Activated T-helper 2 cell treated with anti-CD3 and anti-CD28 coated beads, Interferon-gamma antibody, Interleukin-2, Interleukin-4, amounts not matched to agents 10 μg/mL and 5 μg/mL and 100 μg/mL, durations not matched to agents 14 hours and 24 hours and 36 hours (primary cell): Measurements from ENCODE around the gene ME1. TPM values are rescaled to one million over a fixed set of nuclear protein-coding genes. Genes with fewer than 3 reads are reported as not detected.

Experiments used
- DNase-seq: peaks from one replicate; pipeline ENCODE4 v3.0.0; 2021; ENCODE audit warnings: low spot score
- H3K27ac Mint-ChIP-seq: one replicate; pipeline ENCODE4 v1.8.0; 2021; ENCODE audit warnings: mixed read lengths
- H3K27me3 Mint-ChIP-seq: one replicate; pipeline ENCODE4 v1.8.0; 2021; ENCODE audit warnings: low read depth, mixed read lengths
- H3K36me3 Mint-ChIP-seq: one replicate; pipeline ENCODE4 v1.8.0; 2021; ENCODE audit warnings: low read depth, mixed read lengths
- H3K4me1 Mint-ChIP-seq: one replicate; pipeline ENCODE4 v1.8.0; 2021; ENCODE audit warnings: low read depth, mixed read lengths
- H3K4me3 Mint-ChIP-seq: one replicate; pipeline ENCODE4 v1.8.0; 2021; ENCODE audit warnings: low read depth, mild to moderate bottlenecking, moderate library complexity, mixed read lengths
- H3K9me3 Mint-ChIP-seq: one replicate; pipeline ENCODE4 v1.8.0; 2021; ENCODE audit warnings: mixed read lengths
- intact Hi-C: fragments of 100-400 bp; cut with micrococcal nuclease; formaldehyde crosslinking; loops from one replicate; pipeline ENCODE4 v1.15.1; 2023
- total RNA-seq: library from RNA; stranded (reverse); gene quantifications from 2 replicates; pipeline ENCODE4 v1.2.3, GENCODE V29; 2022

The ME1 gene
- total RNA-seq, 1 donor from 2014 or later: not detected

- peaks cover 65% of the 10 kb centered on the region for H3K36me3 Mint-ChIP-seq
- H3K27me3 Mint-ChIP-seq: no peaks in the 10 kb centered on the region
Observed at GRCh38 chr6:83185096-83185495, 245.8 kb downstream of the ME1 start.

GRCh38 chr6:83183082-83183828 lies 247.6 kb downstream of the ME1 start:
- Mint-ChIP-seq H3K27me3 (no peaks in the 10 kb centered on the region), H3K27ac (no peak overlapping the region), H3K36me3 (peaks cover 58% of the 10 kb centered on the region), H3K4me1 (peaks cover 1% of the 10 kb centered on the region), H3K9me3 (no peaks in the 10 kb centered on the region), H3K4me3 (no peak overlapping the region)
- no peak for DNase-seq
- intact Hi-C loops: no loop called here

More at GRCh38 chr6:83185096-83185495, 245.8 kb downstream of the ME1 start:
- DNase-seq: no peak
- no peaks in the 10 kb centered on the region for H3K9me3 Mint-ChIP-seq
- intact Hi-C loops: no loop called here
- H3K4me3 Mint-ChIP-seq: no peak overlapping the region
- H3K4me1 Mint-ChIP-seq: peaks cover 2% of the 10 kb centered on the region
- H3K27ac Mint-ChIP-seq: no peak overlapping the region

GRCh38 chr6:83182114-83182513 lies 248.7 kb downstream of the ME1 start:
- Mint-ChIP-seq H3K27me3 (no peaks in the 10 kb centered on the region), H3K4me1 (peaks cover 1% of the 10 kb centered on the region), H3K36me3 (peaks cover 63% of the 10 kb centered on the region), H3K27ac (no peak overlapping the region), H3K4me3 (no peak overlapping the region), H3K9me3 (no peaks in the 10 kb centered on the region)
- intact Hi-C loops: no loop called here
- DNase-seq: no peak

- Mint-ChIP-seq H3K36me3 (peaks cover 65% of the 10 kb centered on the region), H3K27ac (no peak overlapping the region)
Observed at GRCh38 chr6:83180426-83180950, 250.4 kb downstream of the ME1 start.

GRCh38 chr6:83176246-83176645 lies 254.6 kb downstream of the ME1 start:
- Mint-ChIP-seq H3K4me1 (no peaks in the 10 kb centered on the region), H3K9me3 (no peaks in the 10 kb centered on the region), H3K36me3 (peaks cover 63% of the 10 kb centered on the region), H3K27ac (no peak overlapping the region), H3K27me3 (no peaks in the 10 kb centered on the region), H3K4me3 (no peak overlapping the region)
- no peak for DNase-seq
- intact Hi-C loops: no loop called here

More at GRCh38 chr6:83180426-83180950, 250.4 kb downstream of the ME1 start:
- no peaks in the 10 kb centered on the region for H3K4me1 Mint-ChIP-seq
- no peak for DNase-seq
- no peaks in the 10 kb centered on the region for H3K27me3 Mint-ChIP-seq
- H3K4me3 Mint-ChIP-seq: no peak overlapping the region
- intact Hi-C loops: no loop called here
- no peaks in the 10 kb centered on the region for H3K9me3 Mint-ChIP-seq

- intact Hi-C loops: no loop called here
- Mint-ChIP-seq H3K27ac (no peak overlapping the region), H3K4me3 (no peak overlapping the region), H3K4me1 (peaks cover 1% of the 10 kb centered on the region), H3K36me3 (peaks cover 72% of the 10 kb centered on the region), H3K27me3 (no peaks in the 10 kb centered on the region), H3K9me3 (no peaks in the 10 kb centered on the region)
- no peak for DNase-seq
Observed at GRCh38 chr6:83169511-83169910, 261.3 kb downstream of the ME1 start.

- intact Hi-C loops: no loop called here
- Mint-ChIP-seq H3K4me3 (no peak overlapping the region), H3K4me1 (peaks cover 2% of the 10 kb centered on the region), H3K27ac (no peak overlapping the region), H3K27me3 (no peaks in the 10 kb centered on the region), H3K9me3 (no peaks in the 10 kb centered on the region), H3K36me3 (peaks cover 72% of the 10 kb centered on the region)
- DNase-seq: no peak
Observed at GRCh38 chr6:83169106-83169505, 261.7 kb downstream of the ME1 start.

- Mint-ChIP-seq H3K4me1 (peaks cover 2% of the 10 kb centered on the region), H3K27ac (no peak overlapping the region), H3K36me3 (peaks cover 69% of the 10 kb centered on the region), H3K27me3 (no peaks in the 10 kb centered on the region), H3K4me3 (no peak overlapping the region), H3K9me3 (no peaks in the 10 kb centered on the region)
- intact Hi-C loops: no loop called here
- DNase-seq: no peak
Observed at GRCh38 chr6:83168556-83168955, 262.3 kb downstream of the ME1 start.

- Mint-ChIP-seq H3K4me1 (peaks cover 2% of the 10 kb centered on the region), H3K27me3 (no peaks in the 10 kb centered on the region), H3K27ac (no peak overlapping the region), H3K4me3 (no peak overlapping the region), H3K9me3 (no peaks in the 10 kb centered on the region), H3K36me3 (peaks cover 62% of the 10 kb centered on the region)
- DNase-seq: no peak
- intact Hi-C loops: no loop called here
Observed at GRCh38 chr6:83167726-83168278, 263.0 kb downstream of the ME1 start.

Other genes starting within 250 kb of the ME1 start
- 29.2 and 31.3 TPM in 2 replicates for gene PGM3, start 237.8 kb downstream of the ME1 start, total RNA-seq
- gene RWDD2A, start 237.7 kb downstream of the ME1 start, total RNA-seq: 1.4 and 1.5 TPM in 2 replicates
- not detected in 2 replicates for gene PRSS35, start 81.5 kb upstream of the ME1 start, total RNA-seq